ENCODE data around the gene PAF1. TPM values are rescaled to one million over a fixed set of nuclear protein-coding genes. Genes with fewer than 3 reads are reported as not detected.

The PAF1 gene
- total and polyA plus RNA-seq, 4 donors = 13.7 to 29.4 (median 18.9) TPM

DNA sequence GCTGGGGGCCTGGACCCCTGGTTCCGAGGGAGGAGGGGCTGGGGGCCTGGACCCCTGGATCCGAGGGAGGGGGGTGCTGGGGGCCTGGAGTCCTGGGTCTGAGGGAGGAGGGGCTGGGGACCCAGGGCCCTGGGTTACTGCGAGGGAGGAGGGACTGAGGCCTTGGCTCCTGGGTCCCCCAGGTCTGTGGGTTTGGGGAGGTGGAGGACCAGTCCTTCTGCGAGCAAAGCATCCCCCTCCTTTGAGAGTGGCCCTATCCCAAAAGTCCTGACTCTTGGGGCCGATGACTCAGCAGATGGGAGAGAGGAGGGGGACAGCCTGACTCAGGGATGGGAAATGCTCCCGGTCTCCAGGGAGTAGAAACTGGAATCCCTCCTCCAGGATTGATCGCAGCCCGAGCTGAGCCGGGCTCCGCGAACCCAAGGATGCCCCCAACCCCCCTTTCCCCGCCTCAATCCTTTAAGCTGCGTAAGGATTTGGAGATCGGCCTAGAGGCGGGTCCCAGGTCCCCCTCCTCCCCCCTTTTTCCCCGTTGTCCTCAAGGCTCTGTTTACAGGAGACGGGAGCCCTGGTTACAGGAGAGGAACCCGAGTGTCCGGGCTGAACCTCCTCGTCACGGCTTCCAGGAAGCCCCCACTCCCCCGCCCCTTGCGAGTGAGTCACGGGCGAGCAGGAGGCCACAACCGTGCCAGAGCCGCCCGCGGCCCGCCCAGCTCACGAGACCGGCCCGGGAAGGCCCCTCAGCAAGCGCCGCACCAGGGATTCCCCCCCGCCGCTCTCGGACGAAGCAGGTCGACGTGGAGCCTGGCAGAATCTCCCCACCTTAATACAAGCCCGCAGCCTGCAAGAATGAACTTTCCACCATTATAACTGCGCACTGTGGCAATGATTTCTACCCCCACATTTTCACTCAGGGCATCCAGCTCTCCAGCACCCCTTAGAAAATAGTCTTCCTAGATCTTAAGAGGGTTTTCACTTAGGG lies 12.7 kb upstream of the PAF1 start:
- 46% methylated on average over 43 of the region's 43 CpGs for WGBS
- DNase-seq (ENCODE audit: low spot score) = peak; percentile 68
- Histone ChIP-seq H3K27ac (ENCODE audit: low read depth in 1 of 2, low read length in 2 of 2) (peak overlapping the region; percentile 96 to 98), H3K9me3 (ENCODE audit: control insufficient read depth in 4 of 4, low read length in 3 of 4) (no peaks in the 10 kb centered on the region), H3K36me3 (ENCODE audit: control insufficient read depth in 4 of 4, insufficient read depth in 3 of 4, low read depth in 1 of 4, low read length in 3 of 4) (peaks cover 0 to 9% (median 0%) of the 10 kb centered on the region in 4 donors), H3K4me1 (ENCODE audit: control insufficient read depth in 4 of 4, insufficient read depth in 4 of 4, low read length in 3 of 4) (peaks cover 12 to 29% (median 21%) of the 10 kb centered on the region in 4 donors), H3K9ac (ENCODE audit: low read depth in 1 of 2, low read length in 2 of 2) (peak overlapping the region; percentile 74 to 75), H3K4me3 (ENCODE audit: low read depth in 1 of 3, low read length in 3 of 3) (peak overlapping the region; percentile 20 to 36 (median 35)), H3K27me3 (ENCODE audit: control insufficient read depth in 4 of 4, insufficient read depth in 4 of 4, low read length in 3 of 4) (no peaks in the 10 kb centered on the region)
- TF ChIP-seq NR2F2 (IDR thresholded peaks at IDR 0.05) (no peak), RAD21 (IDR thresholded peaks at IDR 0.05) (no peak), FOXA1 (IDR thresholded peaks at IDR 0.05) (no peak), CTCF (IDR thresholded peaks at IDR 0.05; ENCODE audit: low read depth, low read length, missing input control) (no peak), ZBTB33 (IDR thresholded peaks at IDR 0.05) (no peak), TAF1 (conservative IDR thresholded peaks at IDR 0.05) (no peak), FOXA2 (IDR thresholded peaks at IDR 0.05) (no peak), GABPA (IDR thresholded peaks at IDR 0.05 in 1 of 2, conservative IDR thresholded peaks at IDR 0.05 in 1 of 2) (no peak), JUND (IDR thresholded peaks at IDR 0.05) (peak; percentile 90 to 94), HNF4A (conservative IDR thresholded peaks at IDR 0.05) (no peak), MAX (IDR thresholded peaks at IDR 0.05) (peak; percentile 31), EGR1 (IDR thresholded peaks at IDR 0.05; ENCODE audit: low read depth in 2 of 2) (peak in 1 of 2 donors; percentile 30), RXRA (IDR thresholded peaks at IDR 0.05) (peak in 1 of 2 donors; percentile 42), YY1 (IDR thresholded peaks at IDR 0.05) (no peak), SP1 (IDR thresholded peaks at IDR 0.05) (peak; percentile 70), HNF4G (IDR thresholded peaks at IDR 0.05) (no peak)
- TF ChIP-seq, protein P1, sequence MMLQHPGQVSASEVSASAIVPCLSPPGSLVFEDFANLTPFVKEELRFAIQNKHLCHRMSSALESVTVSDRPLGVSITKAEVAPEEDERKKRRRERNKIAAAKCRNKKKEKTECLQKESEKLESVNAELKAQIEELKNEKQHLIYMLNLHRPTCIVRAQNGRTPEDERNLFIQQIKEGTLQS (IDR thresholded peaks at IDR 0.05) = no peak
- TF ChIP-seq, protein P2, sequence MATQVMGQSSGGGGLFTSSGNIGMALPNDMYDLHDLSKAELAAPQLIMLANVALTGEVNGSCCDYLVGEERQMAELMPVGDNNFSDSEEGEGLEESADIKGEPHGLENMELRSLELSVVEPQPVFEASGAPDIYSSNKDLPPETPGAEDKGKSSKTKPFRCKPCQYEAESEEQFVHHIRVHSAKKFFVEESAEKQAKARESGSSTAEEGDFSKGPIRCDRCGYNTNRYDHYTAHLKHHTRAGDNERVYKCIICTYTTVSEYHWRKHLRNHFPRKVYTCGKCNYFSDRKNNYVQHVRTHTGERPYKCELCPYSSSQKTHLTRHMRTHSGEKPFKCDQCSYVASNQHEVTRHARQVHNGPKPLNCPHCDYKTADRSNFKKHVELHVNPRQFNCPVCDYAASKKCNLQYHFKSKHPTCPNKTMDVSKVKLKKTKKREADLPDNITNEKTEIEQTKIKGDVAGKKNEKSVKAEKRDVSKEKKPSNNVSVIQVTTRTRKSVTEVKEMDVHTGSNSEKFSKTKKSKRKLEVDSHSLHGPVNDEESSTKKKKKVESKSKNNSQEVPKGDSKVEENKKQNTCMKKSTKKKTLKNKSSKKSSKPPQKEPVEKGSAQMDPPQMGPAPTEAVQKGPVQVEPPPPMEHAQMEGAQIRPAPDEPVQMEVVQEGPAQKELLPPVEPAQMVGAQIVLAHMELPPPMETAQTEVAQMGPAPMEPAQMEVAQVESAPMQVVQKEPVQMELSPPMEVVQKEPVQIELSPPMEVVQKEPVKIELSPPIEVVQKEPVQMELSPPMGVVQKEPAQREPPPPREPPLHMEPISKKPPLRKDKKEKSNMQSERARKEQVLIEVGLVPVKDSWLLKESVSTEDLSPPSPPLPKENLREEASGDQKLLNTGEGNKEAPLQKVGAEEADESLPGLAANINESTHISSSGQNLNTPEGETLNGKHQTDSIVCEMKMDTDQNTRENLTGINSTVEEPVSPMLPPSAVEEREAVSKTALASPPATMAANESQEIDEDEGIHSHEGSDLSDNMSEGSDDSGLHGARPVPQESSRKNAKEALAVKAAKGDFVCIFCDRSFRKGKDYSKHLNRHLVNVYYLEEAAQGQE (IDR thresholded peaks at IDR 0.05) = peak; percentile 45

Measured in liver (tissue), 9 donors.